Muscle layer of colon (tissue), 2 donors: Measurements from ENCODE around the gene MST1.
A peak's percentile ranks its signal among the peaks of the same experiment; 100 is the strongest.

Experiments
- H3K27ac ChIP-seq: one replicate; pipeline ENCODE4 v1.7.0; 2013; ENCODE audit warnings: low read depth, mild to moderate bottlenecking, low read length, moderate library complexity
- H3K27me3 ChIP-seq, 2 donors: one replicate each; pipeline ENCODE4 v1.7.0; 2013; ENCODE audit warnings: low read length in 2 of 2, mild to moderate bottlenecking in 2 of 2; ENCODE audit not compliant: insufficient read depth in 2 of 2, control insufficient read depth in 1 of 2
- H3K36me3 ChIP-seq: one replicate; pipeline ENCODE4 v1.7.0; 2013; ENCODE audit warnings: mild to moderate bottlenecking, low read length; ENCODE audit not compliant: insufficient read depth
- H3K4me1 ChIP-seq: one replicate; pipeline ENCODE4 v1.7.0; 2013; ENCODE audit warnings: mild to moderate bottlenecking, low read length; ENCODE audit not compliant: insufficient read depth
- H3K4me3 ChIP-seq, 2 donors: one replicate each; pipeline ENCODE4 v1.7.0; 2013; ENCODE audit warnings: low read length in 2 of 2, low read depth in 1 of 2, mild to moderate bottlenecking in 1 of 2, moderate library complexity in 1 of 2
- H3K9ac ChIP-seq: one replicate; pipeline ENCODE4 v1.7.0; 2013; ENCODE audit warnings: low read length
- H3K9me3 ChIP-seq: one replicate; pipeline ENCODE4 v1.7.0; 2013; ENCODE audit warnings: mild to moderate bottlenecking, low read length
- donor health status: abdominal sarcoma.
- donor health status: Adenocarcinoma of cecum.

The MST1 gene

GRCh38 chr3:49723628-49724551 lies 34.6 kb upstream of the MST1 start, which contains the start of gene GMPPB:
Gene GMPPB (minus strand): TSS chr3:49723951. CDS start chr3:49723726, 225 bp downstream.
- Histone ChIP-seq H3K36me3 (peaks cover 48% of the 10 kb centered on the region), H3K27ac (peak within 1 kb of the TSS; percentile 96), H3K4me1 (peaks cover 21% of the 10 kb centered on the region), H3K9me3 (no peaks in the 10 kb centered on the region), H3K27me3 (no peaks in the 10 kb centered on the region), H3K9ac (peak within 1 kb of the TSS; percentile 92), H3K4me3 (peak within 1 kb of the TSS; percentile 94)

GRCh38 chr3:49723296-49723627 lies 34.0 kb upstream of the MST1 start:
- Histone ChIP-seq H3K9me3 (no peaks in the 10 kb centered on the region), H3K27ac (peak overlapping the region; percentile 87), H3K4me3 (peak overlapping the region; percentile 94), H3K27me3 (no peaks in the 10 kb centered on the region), H3K4me1 (peaks cover 28% of the 10 kb centered on the region), H3K36me3 (peaks cover 47% of the 10 kb centered on the region), H3K9ac (peak overlapping the region; percentile 92)

- Histone ChIP-seq H3K4me1 (peaks cover 28% of the 10 kb centered on the region), H3K36me3 (peaks cover 44% of the 10 kb centered on the region), H3K9me3 (no peaks in the 10 kb centered on the region), H3K27ac (peak overlapping the region; percentile 87), H3K4me3 (peak overlapping the region; percentile 94), H3K9ac (peak overlapping the region; percentile 92), H3K27me3 (no peaks in the 10 kb centered on the region)
Measured at GRCh38 chr3:49722896-49723295, 33.6 kb upstream of the MST1 start.

- no peak overlapping the region for H3K4me3 ChIP-seq
- no peak overlapping the region for H3K9ac ChIP-seq
- H3K4me1 ChIP-seq = peaks cover 28% of the 10 kb centered on the region
- no peaks in the 10 kb centered on the region for H3K9me3 ChIP-seq
- H3K36me3 ChIP-seq = peaks cover 36% of the 10 kb centered on the region
- H3K27me3 ChIP-seq = no peaks in the 10 kb centered on the region
- H3K27ac ChIP-seq = no peak overlapping the region
Measured at GRCh38 chr3:49721896-49722781, 32.9 kb upstream of the MST1 start.

GRCh38 chr3:49721596-49721895 lies 32.3 kb upstream of the MST1 start:
- no peak overlapping the region for H3K9ac ChIP-seq
- peaks cover 30% of the 10 kb centered on the region for H3K36me3 ChIP-seq
- no peaks in the 10 kb centered on the region for H3K9me3 ChIP-seq
- no peak overlapping the region for H3K27ac ChIP-seq
- no peak overlapping the region for H3K4me3 ChIP-seq
- peaks cover 28% of the 10 kb centered on the region for H3K4me1 ChIP-seq
- no peaks in the 10 kb centered on the region for H3K27me3 ChIP-seq

- Histone ChIP-seq H3K9me3 (no peaks in the 10 kb centered on the region), H3K27me3 (no peaks in the 10 kb centered on the region), H3K9ac (no peak overlapping the region), H3K36me3 (peaks cover 30% of the 10 kb centered on the region), H3K27ac (no peak overlapping the region), H3K4me3 (no peak overlapping the region), H3K4me1 (peaks cover 28% of the 10 kb centered on the region)
Measured at GRCh38 chr3:49720855-49721595, 31.8 kb upstream of the MST1 start.

GRCh38 chr3:49719214-49719884 lies 30.1 kb upstream of the MST1 start, which contains the start of gene AMIGO3:
Gene AMIGO3 (minus strand): TSS chr3:49719684. CDS start chr3:49719465, 219 bp downstream.
- Histone ChIP-seq H3K9ac (no peak within 1 kb of the TSS), H3K4me3 (peak within 1 kb of the TSS; percentile 55 to 60), H3K27me3 (no peaks in the 10 kb centered on the region), H3K4me1 (peaks cover 23% of the 10 kb centered on the region), H3K27ac (no peak within 1 kb of the TSS), H3K9me3 (no peaks in the 10 kb centered on the region), H3K36me3 (peaks cover 28% of the 10 kb centered on the region)

- H3K36me3 ChIP-seq = peaks cover 28% of the 10 kb centered on the region
- no peak overlapping the region for H3K27ac ChIP-seq
Measured at GRCh38 chr3:49718858-49719213, 29.6 kb upstream of the MST1 start.

GRCh38 chr3:49717959-49718857 lies 28.9 kb upstream of the MST1 start:
- H3K36me3 ChIP-seq = peaks cover 28% of the 10 kb centered on the region
- no peaks in the 10 kb centered on the region for H3K9me3 ChIP-seq
- H3K9ac ChIP-seq = no peak overlapping the region
- no peak overlapping the region for H3K27ac ChIP-seq
- peak overlapping the region in 1 of 2 donors; percentile 60 for H3K4me3 ChIP-seq
- H3K4me1 ChIP-seq = peaks cover 19% of the 10 kb centered on the region
- no peaks in the 10 kb centered on the region for H3K27me3 ChIP-seq

More at GRCh38 chr3:49718858-49719213, 29.6 kb upstream of the MST1 start:
- Histone ChIP-seq H3K9me3 (no peaks in the 10 kb centered on the region), H3K4me1 (peaks cover 22% of the 10 kb centered on the region), H3K4me3 (peak overlapping the region; percentile 55 to 60), H3K9ac (no peak overlapping the region), H3K27me3 (no peaks in the 10 kb centered on the region)
